Ovary (tissue), 3 donors: ENCODE data around the gene TNPO1.

Experiments
- POLR2A ChIP-seq: fragments of 450-650 bp; IDR thresholded peaks from one replicate; pipeline ENCODE4 v1.6.1; 2017; ENCODE audit warnings: antibody characterized with exemption, mild to moderate bottlenecking, moderate library complexity
- TF ChIP-seq, protein P1 (sequence below), 3 donors: fragments of 450-650 bp in 2 of 3; fragments of 200-600 bp in 1 of 3; IDR thresholded peaks; one replicate each; pipeline versions ENCODE4 v1.5.1 to v1.8.0; 2016 to 2022; ENCODE audit warnings: antibody characterized with exemption in 3 of 3, mild to moderate bottlenecking in 1 of 3
- donor health status: DM: no; HTN: no; CAD: no.

DNA sequence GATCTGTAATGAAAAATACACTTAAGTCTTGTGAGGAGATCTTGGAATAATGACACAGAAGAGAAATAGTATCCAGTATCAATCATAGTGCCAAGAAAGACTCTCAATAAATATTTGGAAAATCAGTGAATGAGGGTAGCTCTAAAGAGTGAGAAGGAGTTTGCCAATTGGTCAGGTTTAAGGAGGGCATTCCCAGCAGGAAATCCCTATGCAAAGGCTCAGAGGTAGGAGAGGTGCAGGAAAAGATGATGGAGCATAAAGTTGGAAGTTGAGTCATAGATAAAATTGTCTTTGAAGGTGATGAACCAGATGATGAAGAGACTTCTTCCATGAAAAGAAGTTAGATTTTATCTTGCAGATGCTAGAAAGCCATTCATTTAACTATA, 27.8 kb downstream of the TNPO1 start:
- TF ChIP-seq, protein P1, sequence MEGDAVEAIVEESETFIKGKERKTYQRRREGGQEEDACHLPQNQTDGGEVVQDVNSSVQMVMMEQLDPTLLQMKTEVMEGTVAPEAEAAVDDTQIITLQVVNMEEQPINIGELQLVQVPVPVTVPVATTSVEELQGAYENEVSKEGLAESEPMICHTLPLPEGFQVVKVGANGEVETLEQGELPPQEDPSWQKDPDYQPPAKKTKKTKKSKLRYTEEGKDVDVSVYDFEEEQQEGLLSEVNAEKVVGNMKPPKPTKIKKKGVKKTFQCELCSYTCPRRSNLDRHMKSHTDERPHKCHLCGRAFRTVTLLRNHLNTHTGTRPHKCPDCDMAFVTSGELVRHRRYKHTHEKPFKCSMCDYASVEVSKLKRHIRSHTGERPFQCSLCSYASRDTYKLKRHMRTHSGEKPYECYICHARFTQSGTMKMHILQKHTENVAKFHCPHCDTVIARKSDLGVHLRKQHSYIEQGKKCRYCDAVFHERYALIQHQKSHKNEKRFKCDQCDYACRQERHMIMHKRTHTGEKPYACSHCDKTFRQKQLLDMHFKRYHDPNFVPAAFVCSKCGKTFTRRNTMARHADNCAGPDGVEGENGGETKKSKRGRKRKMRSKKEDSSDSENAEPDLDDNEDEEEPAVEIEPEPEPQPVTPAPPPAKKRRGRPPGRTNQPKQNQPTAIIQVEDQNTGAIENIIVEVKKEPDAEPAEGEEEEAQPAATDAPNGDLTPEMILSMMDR (IDR thresholded peaks at IDR 0.05) = no peak
- no peak for TF ChIP-seq POLR2A
